Fibroblast of skin of back (primary cell): ENCODE measurements around the gene LYSMD3. TPM values are rescaled to one million over a fixed set of nuclear protein-coding genes. Genes with fewer than 3 reads are reported as not detected.
"Not testable (repeated sequence)": the region's sequence is repeated elsewhere in the genome, so short reads cannot be mapped to it uniquely, and the experiment has no call there.

Experiments used
- DNase-seq: peaks from one replicate; pipeline ENCODE4 v3.0.0-alpha.2; 2013
- polyA plus RNA-seq, 2 experiments: library from polyadenylated mRNA; unstranded; fragments of 120-200 nt; gene quantifications; one replicate each; pipeline ENCODE4 v1.2.1, GENCODE V29; 2013; ENCODE audit not compliant: insufficient read length in 2 of 2

LYSMD3 gene
- polyA plus RNA-seq (2013, experiment 1 of 2; ENCODE audit: insufficient read length) = 15.6 TPM
- polyA plus RNA-seq (2013, experiment 2 of 2; ENCODE audit: insufficient read length) = 20.4 TPM

DNA sequence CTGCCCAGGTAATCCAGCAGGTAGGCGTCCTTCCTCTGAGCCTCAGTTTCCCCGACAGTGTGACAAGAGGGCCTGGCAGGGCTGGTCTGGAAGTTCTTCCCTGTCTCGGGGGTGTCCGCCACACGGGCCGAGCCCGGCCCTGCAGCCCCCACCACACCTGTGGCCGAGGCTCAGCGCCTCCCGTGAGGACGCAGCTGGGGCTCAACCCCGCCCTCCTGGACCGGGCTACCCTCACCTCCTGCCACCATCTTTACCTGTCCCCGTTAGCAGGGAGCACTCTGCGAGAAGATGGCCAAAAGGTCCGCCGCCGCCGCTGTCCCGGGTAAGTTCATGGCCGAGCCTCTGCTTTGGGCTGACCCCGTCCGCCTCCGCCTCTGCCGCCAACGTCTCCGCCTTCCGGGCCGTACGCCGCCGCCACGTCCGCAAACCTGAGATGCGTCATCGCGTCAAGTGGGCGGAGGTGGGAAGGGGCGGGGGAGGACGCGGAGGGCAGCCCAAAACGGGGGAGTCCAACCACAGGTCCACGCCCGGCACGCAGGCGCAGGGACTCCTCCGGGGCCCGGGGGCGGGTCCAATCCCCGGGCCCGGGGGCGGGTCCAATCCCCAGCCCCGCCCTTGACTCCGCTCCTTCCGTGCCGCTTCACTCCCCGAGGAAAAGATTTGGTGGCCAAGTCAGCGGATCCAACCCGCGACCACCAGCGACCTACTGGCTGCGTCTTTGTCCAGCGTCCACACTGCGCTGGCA, at the start of gene LYSMD3:
Gene LYSMD3, minus strand, starts transcription at position 391 of the 745 bp plus-strand sequence. CDS start 4,295 bp downstream, outside the sequence.
- peak; percentile 97 for DNase-seq

DNA sequence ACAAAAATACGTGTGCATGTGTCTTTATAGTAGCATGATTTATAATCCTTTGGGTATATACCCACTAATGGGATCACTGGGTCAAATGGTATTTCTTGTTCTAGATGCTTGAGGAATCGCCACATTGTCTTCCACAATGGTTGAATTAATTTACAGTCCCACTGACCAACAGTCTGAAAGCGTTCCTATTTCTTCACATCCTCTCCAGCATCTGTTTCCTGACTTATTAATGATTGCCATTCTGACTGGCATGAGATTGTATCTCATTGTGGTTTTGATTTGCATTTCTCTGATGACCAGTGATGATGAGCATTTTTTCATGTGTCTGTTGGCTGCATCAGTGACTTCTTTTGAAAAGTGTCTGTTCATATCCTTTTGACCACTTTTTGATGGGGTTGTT, 47.2 kb upstream of the LYSMD3 start:
- DNase-seq = not testable (repeated sequence)

DNA sequence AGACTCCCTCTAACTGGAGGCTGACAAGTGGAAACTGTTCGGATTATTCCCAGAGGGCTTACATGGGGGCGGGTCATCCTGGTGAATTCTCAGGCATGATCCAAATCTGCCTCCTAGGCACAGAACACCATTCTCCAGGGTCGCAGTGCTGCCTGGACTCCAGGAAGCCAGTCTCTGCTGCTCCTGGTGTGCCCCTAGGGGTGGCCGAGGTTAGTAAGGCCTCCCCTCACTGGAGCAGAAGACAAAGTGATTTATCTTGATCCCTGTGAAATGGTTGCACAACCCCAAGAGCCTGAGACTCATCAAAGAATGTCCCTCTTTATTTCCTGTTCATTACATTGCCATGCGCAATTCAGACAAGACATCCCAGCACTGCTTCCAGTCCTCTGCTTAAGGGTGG, 46.3 kb upstream of the LYSMD3 start:
- no peak for DNase-seq

GRCh38 chr5:90571147-90571773, 41.9 kb upstream of the LYSMD3 start:
- DNase-seq = no peak

- DNase-seq = no peak
Observed at GRCh38 chr5:90570034-90570433, 40.6 kb upstream of the LYSMD3 start.

GRCh38 chr5:90569084-90569483, 39.7 kb upstream of the LYSMD3 start:
- no peak for DNase-seq

DNA sequence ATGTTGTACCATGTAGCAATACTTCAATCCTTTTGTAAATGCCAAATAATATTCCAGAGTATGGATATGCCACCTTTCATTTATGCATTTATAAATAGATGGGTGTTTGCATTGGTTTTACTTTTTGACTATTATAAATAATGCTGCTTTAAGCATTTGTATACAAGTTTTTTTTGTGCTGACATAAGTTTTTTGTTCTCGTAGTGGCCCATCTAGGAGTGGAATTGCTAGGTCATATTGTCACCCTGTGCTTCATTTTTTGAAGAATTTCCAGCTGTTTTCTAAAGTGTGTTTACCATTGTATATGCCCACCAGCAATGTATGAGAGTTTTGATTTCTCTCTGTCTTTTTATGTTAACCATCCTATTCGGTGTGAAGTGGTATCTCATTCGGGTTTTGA, 36.1 kb upstream of the LYSMD3 start:
- no peak for DNase-seq

DNA sequence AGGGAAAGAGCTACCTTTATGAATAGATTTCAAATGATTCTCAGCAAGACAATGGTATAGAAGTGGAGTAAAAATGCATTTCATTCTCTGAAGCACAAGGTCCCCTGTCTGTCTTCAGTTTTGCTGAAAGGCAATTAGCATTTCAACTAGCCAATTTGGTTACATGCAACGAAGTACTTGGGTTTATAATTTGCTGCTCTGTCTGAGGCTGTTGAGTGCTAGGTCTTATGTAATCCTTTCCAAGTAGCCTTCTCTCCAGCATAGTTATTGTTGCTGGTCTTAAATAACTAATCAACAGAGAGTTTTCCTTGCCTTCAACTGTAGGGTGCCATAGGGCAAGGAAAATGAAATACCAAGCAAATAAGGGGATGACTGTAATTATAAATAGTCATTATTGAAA, 33.7 kb upstream of the LYSMD3 start:
- DNase-seq = no peak

GRCh38 chr5:90562341-90562740, 33.0 kb upstream of the LYSMD3 start:
- no peak for DNase-seq

GRCh38 chr5:90561766-90562165, 32.4 kb upstream of the LYSMD3 start:
- DNase-seq = no peak

DNA sequence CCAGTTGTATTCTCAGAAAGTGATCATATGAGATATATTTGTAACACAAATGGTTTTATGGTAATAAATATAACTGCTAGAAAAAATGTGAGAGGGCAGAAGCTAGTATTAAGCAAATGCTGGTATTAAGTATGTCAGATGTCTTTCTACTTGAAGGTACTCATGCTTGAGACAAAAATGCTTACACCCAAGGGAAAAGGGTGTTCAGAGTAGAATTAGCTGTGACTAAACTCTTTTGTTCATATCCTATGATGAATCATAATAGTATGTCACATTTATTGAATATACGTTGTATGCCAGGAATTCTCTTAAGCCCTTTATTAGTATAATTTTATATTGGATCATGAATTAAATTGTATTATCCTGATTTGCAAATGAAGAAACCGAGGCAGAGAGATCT, 31.4 kb upstream of the LYSMD3 start:
- peak; percentile 38 for DNase-seq

- DNase-seq = peak; percentile 74
Observed at GRCh38 chr5:90558344-90559192, 29.2 kb upstream of the LYSMD3 start, which contains the start of gene ADGRV1. Gene ADGRV1 (plus strand): TSS chr5:90558797. CDS start chr5:90558896, 99 bp downstream.

GRCh38 chr5:90557871-90558270, 28.5 kb upstream of the LYSMD3 start:
- no peak for DNase-seq

DNA sequence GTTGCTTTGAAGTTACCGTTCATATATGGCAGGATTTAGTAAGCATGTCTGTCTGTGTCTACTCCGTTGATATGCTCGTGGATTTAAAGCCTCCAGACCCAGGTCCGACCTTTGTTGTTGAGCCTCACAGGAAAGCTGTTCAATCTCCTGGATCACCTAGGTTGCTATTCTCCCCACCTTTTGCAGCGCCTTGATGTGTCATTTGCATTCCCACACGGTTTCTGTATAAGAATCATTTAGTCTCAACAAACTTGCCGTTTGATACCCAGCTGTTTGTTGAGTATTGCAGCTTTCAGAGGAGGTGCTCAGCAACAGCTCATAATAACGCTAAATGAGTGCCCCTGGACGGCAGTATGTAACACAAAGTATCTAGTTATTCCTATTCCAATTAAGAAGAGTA, 28.0 kb upstream of the LYSMD3 start:
- DNase-seq = no peak

- DNase-seq = no peak
Observed at GRCh38 chr5:90555666-90556065, 26.3 kb upstream of the LYSMD3 start.

DNA sequence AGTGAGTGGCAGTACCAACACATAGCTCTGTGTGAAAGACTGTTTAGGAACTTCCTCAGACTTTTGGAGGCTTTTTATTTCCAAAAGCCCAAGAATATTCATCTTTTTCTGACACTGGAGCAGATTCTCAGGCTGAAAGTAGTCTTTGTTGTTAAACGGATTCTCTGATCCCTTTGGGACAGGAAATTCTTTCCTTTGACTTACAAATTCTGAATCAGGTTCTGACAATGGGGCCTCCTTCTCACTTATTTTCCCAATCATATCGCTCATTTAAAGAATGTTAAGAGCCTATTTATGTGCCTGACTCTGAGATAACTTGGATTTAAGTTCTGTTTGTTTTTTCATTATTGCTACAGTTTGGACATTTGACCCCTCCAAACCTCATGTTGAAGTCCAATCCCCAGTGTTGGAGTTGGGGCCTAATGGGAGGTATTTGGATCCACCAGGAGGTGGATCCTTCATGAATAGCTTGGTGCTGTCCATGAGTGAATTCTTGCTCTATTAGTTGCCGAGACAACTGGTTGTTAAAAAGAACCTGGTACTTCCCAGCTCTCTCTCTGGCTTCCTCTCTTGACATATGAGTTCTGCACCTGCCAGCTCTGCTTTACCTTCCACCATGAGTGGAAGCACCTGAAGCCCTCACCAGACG, 25.1 kb upstream of the LYSMD3 start:
- no peak for DNase-seq

- DNase-seq = no peak
Observed at GRCh38 chr5:90553711-90554110, 24.3 kb upstream of the LYSMD3 start.

DNA sequence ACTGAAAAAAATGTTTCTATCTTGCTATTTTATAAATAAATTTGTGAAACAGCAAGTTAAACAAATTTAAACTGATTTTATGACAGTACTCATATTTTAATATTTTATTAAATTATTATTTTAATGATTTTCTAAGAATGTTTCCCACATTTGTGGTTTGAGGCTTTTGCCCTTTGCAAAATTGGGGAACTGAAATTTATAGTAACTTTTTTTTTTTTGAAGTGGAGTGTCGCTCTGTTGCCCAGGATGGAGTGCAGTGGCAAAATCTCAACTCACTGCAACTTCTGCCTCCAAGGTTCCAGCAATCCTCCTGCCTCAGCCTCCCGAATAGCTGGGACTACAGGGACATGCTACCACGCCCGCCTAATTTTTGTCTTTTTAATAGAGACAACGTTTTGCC, 22.0 kb upstream of the LYSMD3 start:
- DNase-seq = no peak

- DNase-seq = no peak
Observed at GRCh38 chr5:90550963-90551362, 21.6 kb upstream of the LYSMD3 start.

DNA sequence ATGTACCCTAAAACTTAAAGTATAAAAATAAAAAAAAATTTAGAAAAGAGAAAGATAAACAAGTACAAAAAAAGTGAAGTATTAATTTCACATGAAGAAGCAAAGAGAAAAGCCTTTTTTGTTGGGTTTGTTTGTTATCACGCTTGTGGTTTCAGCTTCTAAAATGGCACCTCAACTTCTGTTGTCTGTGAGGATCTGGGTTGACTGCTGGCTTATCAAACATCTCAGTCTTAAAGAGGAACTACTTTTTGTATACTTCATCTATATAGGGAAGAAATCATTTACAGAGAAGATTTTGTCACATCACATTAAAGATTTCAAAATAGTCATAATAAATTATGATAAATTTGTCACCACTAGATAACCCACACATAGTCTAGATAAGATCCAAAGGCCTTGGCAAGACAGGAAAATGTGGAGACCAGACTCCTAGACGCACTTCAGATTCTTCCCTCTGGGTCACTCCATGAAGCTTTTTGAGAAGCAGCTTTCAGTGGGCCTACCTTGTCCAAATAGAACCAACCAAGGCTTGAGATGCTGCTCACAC, 20.4 kb upstream of the LYSMD3 start:
- no peak for DNase-seq

GRCh38 chr5:90549223-90549622, 19.8 kb upstream of the LYSMD3 start:
- no peak for DNase-seq

GRCh38 chr5:90548069-90548593, 18.7 kb upstream of the LYSMD3 start:
- peak; percentile 75 for DNase-seq
